Left lung (tissue), 10 donors: ENCODE data around the gene CFAP92. TPM values are rescaled to one million over a fixed set of nuclear protein-coding genes. Genes with fewer than 3 reads are reported as not detected.

Experiments used
- ATAC-seq: fragments of 200-7000 bp; cut with Tn5 transposase; one replicate; pipeline ENCODE4 v1.9.1; 2020; ENCODE audit warnings: moderate library complexity
- DNase-seq, 4 donors: peaks; one replicate each; pipeline ENCODE4 v3.0.0-alpha.2; 2013 to 2020
- H3K27ac ChIP-seq, 2 donors: fragments of 200-600 bp; sonication (generic) in 1 of 2; one replicate each; pipeline versions ENCODE4 v1.5.0 to v1.8.0; 2020 to 2021
- H3K27me3 ChIP-seq, 2 donors: fragments of 200-600 bp; sonication (generic) in 1 of 2; one replicate each; pipeline versions ENCODE4 v1.5.0 to v1.8.0; 2020 to 2021
- H3K36me3 ChIP-seq, 2 donors: fragments of 200-600 bp; sonication (generic) in 1 of 2; one replicate each; pipeline versions ENCODE4 v1.5.0 to v1.8.0; 2020 to 2021
- H3K4me1 ChIP-seq, 2 donors: fragments of 200-600 bp; one replicate each; pipeline ENCODE4 v1.8.0; 2021
- H3K4me3 ChIP-seq, 2 donors: fragments of 200-600 bp; sonication (generic) in 1 of 2; one replicate each; pipeline versions ENCODE4 v1.5.0 to v1.8.0; 2020 to 2021; ENCODE audit warnings: mild to moderate bottlenecking in 1 of 2
- H3K9me3 ChIP-seq, 2 donors: fragments of 200-600 bp; sonication (generic) in 1 of 2; one replicate each; pipeline versions ENCODE4 v1.5.0 to v1.8.0; 2020 to 2021
- intact Hi-C, 2 donors: fragments of 100-400 bp; cut with DNase I; formaldehyde crosslinking; loops; one replicate each; pipeline versions ENCODE4 v1.11.2 to v1.14.2; 2022
- polyA plus RNA-seq, 6 donors: library from polyadenylated mRNA; unstranded; fragments of 120-200 nt; gene quantifications; one replicate each; pipeline ENCODE4 v1.2.1, GENCODE V29; 2013; ENCODE audit not compliant: insufficient read length in 6 of 6
- total RNA-seq, 2 donors: library from RNA; stranded (reverse); fragmentation: NEBNext Ultra II Directional; extraction: Animal tissue kit (Norgen Biotek cat#: 25700); gene quantifications; one replicate each; pipeline ENCODE4 v1.2.1, GENCODE V29; 2021
- TF ChIP-seq, protein P1 (sequence below), 2 donors: fragments of 200-600 bp; sonication (generic) in 1 of 2; IDR thresholded peaks; one replicate each; pipeline versions ENCODE4 v1.5.0 to v1.8.0; 2021; ENCODE audit warnings: antibody characterized with exemption in 2 of 2
- donor health status: DM: no; HTN: yes; CAD: no.
- donor health status: DM: no; HTN: no; CAD: no.

The CFAP92 gene
- total and polyA plus RNA-seq, 8 donors, result 1.7 to 4.4 (median 3.5) TPM

DNA sequence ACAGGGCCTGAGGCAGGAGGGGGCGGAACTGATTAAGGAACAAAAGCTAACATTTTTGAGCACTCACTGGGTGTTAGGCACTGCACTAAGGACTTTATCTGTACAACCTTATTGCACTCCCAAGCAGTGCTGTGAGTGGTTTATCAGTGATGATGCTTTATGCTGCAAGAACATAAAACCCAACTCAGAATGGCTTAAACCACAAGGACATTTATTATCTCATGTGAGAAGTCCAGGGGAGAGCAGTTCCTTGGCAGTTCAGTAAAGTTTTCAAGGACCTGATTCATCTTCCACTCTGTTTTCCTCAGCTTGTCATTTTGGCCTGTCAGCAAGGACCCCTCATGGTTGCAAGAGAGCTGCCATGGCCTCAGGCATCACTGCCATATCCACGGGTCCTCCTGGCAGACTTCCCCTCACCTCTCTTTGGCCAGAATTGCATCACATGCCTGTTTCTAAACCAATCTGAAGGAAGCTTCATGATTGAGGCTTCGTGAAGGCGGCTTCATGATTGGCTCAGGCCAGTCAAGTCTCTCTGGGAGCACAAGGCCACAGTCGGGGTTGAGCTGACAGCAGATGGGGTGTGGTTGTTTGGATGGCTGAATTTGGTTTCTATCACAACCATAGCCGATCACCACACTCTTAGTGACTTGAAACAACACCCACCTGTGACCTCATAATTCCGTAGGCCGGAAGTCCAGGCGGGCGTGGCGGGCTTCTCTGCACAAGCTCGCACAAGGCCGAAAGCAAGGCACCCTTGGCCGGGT is 23.0 kb upstream of the CFAP92 start:
- DNase-seq, result peak in 1 of 4 donors; percentile 72
- peak; percentile 6 for ATAC-seq
- no peaks in the 10 kb centered on the region for H3K36me3 ChIP-seq
- no peak overlapping the region for H3K4me3 ChIP-seq
- TF ChIP-seq, protein P1, sequence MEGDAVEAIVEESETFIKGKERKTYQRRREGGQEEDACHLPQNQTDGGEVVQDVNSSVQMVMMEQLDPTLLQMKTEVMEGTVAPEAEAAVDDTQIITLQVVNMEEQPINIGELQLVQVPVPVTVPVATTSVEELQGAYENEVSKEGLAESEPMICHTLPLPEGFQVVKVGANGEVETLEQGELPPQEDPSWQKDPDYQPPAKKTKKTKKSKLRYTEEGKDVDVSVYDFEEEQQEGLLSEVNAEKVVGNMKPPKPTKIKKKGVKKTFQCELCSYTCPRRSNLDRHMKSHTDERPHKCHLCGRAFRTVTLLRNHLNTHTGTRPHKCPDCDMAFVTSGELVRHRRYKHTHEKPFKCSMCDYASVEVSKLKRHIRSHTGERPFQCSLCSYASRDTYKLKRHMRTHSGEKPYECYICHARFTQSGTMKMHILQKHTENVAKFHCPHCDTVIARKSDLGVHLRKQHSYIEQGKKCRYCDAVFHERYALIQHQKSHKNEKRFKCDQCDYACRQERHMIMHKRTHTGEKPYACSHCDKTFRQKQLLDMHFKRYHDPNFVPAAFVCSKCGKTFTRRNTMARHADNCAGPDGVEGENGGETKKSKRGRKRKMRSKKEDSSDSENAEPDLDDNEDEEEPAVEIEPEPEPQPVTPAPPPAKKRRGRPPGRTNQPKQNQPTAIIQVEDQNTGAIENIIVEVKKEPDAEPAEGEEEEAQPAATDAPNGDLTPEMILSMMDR (IDR thresholded peaks at IDR 0.05), result no peak
- no peaks in the 10 kb centered on the region for H3K27me3 ChIP-seq
- intact Hi-C loops, result no loop called here
- H3K9me3 ChIP-seq, result no peaks in the 10 kb centered on the region
- peak overlapping the region; percentile 55 to 77 for H3K27ac ChIP-seq
- H3K4me1 ChIP-seq, result peaks cover 18 to 28% of the 10 kb centered on the region in 2 donors

DNA sequence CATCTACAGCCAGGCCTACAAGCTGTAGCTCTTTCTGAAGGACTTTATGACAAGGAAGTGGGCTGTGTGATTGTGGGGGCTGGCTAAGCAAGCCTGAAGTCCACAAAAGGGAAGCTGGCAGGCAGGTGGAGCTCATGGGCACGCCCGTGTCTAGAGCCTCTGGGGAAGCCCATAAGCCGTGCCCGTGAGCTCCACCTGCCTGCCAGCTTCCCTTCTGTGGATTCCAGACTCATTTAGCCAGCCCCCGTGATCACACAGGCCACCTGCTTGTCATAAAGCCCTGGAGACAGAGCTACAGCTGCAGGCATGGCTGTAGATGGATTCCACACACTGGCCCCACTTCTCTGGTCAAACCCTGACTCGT is 22.5 kb upstream of the CFAP92 start:
- intact Hi-C loops, result no loop called here
- DNase-seq (peak in 2 of 4 donors; percentile 54 to 63), ATAC-seq (peak; percentile 58)
- no peak overlapping the region for H3K4me3 ChIP-seq
- no peaks in the 10 kb centered on the region for H3K27me3 ChIP-seq
- peaks cover 18 to 26% of the 10 kb centered on the region in 2 donors for H3K4me1 ChIP-seq
- H3K36me3 ChIP-seq, result no peaks in the 10 kb centered on the region
- H3K9me3 ChIP-seq, result no peaks in the 10 kb centered on the region
- peak overlapping the region; percentile 55 to 77 for H3K27ac ChIP-seq
- TF ChIP-seq, protein P1 (IDR thresholded peaks at IDR 0.05), result no peak

DNA sequence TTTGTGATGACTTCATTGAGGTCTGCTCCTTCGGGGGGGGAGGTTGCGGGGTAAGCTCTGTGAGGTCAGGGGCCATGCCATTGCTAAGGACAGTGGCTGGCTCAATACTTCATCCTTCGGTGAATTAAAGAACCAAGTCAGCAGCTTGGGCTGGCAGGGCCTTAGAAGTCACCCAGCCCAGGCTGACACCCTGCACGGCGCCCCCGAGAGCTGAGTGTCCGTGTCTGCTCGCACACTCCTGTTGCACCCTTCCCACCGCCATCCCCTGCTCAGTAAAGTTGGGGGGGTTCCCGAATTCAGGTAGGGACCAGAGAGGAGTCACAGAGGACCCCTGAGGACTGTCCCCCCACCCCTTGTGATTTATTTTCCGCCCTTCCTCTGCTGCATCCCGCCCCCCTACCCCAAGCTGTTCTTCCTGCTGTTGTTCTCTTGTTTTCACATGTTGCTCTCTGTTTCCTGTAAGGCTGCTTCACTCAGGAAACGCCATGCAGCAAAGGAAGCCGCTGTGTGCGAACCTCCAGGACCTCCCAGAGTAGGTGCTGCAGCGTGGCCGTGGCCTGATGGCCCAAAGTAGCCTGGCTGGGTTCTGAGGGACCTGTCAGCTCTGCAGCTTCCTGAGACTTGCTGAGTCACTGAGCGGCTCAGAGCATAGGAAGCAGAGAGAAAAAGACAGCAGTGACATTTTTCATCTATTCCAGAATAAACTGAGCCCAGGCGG is 21.7 kb upstream of the CFAP92 start:
- H3K4me3 ChIP-seq, result no peak overlapping the region

DNA sequence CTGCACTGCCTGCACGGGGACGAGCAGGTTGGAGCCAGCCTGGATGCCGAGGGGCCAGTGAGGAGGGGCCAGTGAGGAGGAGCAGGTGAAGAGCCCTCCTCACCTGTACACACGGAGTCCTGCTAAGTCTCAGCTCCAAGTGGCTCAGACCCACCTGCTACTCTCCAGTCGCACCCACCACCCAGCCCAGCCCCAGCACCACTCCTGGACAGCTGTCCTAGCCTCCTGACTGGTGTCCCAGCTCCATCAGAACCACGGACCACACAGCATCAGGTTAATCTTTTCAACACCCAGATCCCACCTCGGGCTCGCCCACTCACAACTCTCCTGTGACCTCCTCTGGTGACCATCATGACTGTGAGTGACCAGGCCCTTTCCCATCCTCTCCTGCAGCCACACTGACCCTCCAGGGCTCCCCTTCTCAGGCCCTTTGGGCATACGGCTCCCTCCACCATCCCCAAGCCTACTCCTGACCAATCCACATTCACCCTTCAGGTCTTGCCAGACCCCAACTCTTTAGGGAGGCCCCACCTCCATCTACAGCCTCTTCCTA is 21.0 kb upstream of the CFAP92 start:
- TF ChIP-seq, protein P1 (IDR thresholded peaks at IDR 0.05), result no peak
- H3K36me3 ChIP-seq, result no peaks in the 10 kb centered on the region
- ATAC-seq (no peak), DNase-seq (no peak)
- peaks cover 18 to 26% of the 10 kb centered on the region in 2 donors for H3K4me1 ChIP-seq
- intact Hi-C loops, result no loop called here
- no peaks in the 10 kb centered on the region for H3K27me3 ChIP-seq
- peak overlapping the region; percentile 35 to 77 for H3K27ac ChIP-seq
- H3K9me3 ChIP-seq, result no peaks in the 10 kb centered on the region
- no peak overlapping the region for H3K4me3 ChIP-seq

More for the DNA sequence above, 21.7 kb upstream of the CFAP92 start:
- H3K9me3 ChIP-seq, result no peaks in the 10 kb centered on the region
- TF ChIP-seq, protein P1 (IDR thresholded peaks at IDR 0.05), result no peak
- H3K4me1 ChIP-seq, result peaks cover 18 to 26% of the 10 kb centered on the region in 2 donors
- H3K27me3 ChIP-seq, result no peaks in the 10 kb centered on the region
- H3K36me3 ChIP-seq, result no peaks in the 10 kb centered on the region
- intact Hi-C loops, result no loop called here
- H3K27ac ChIP-seq, result peak overlapping the region; percentile 55 to 77
- DNase-seq, result peak in 2 of 4 donors; percentile 51 to 78
- ATAC-seq, result peak; percentile 50

DNA sequence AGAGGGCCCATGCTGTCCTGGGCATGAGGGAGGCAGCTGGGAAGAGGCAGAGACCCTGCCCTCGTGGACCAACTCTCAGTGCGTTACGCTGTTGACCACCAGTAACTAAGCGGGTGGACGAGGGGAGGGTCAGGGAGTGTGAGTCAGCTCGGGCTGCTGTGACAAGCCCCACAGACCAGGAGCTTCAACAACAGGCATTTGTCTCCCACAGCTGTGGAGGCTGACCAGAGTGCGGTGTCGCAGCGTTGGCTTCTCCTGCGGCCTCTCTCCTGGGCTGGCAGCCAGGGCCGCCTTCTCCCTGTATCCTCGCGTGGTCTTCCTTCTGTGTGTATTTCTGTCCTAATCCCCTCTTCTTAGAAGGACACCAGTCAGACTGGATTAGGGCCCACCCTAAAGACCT is 20.3 kb upstream of the CFAP92 start:
- Histone ChIP-seq H3K27ac (peak overlapping the region; percentile 26 to 77), H3K36me3 (no peaks in the 10 kb centered on the region), H3K9me3 (no peaks in the 10 kb centered on the region), H3K27me3 (no peaks in the 10 kb centered on the region), H3K4me3 (no peak overlapping the region), H3K4me1 (peaks cover 18 to 26% of the 10 kb centered on the region in 2 donors)
- DNase-seq, result peak in 1 of 4 donors; percentile 82
- TF ChIP-seq, protein P1 (IDR thresholded peaks at IDR 0.05), result no peak
- intact Hi-C loops, result no loop called here
- ATAC-seq, result no peak
